AG09319 (cell line): ENCODE measurements around the gene FBLN7.

Experiments used
- DNase-seq: peaks from one replicate; pipeline ENCODE4 v3.0.0-alpha.2; 2010; ENCODE audit warnings: low read depth; ENCODE audit errors: extremely low read depth
- CTCF ChIP-seq: IDR thresholded peaks from 2 replicates; pipeline ENCODE4 v1.5.1; 2011; ENCODE audit warnings: low read depth, mild to moderate bottlenecking, inconsistent platforms, low read length, moderate library complexity

The FBLN7 gene

GRCh38 chr2:112161431-112162145, 23.4 kb downstream of the FBLN7 start:
- no peak for TF ChIP-seq CTCF
- no peak for DNase-seq

GRCh38 chr2:112162341-112162740, 24.2 kb downstream of the FBLN7 start:
- DNase-seq: no peak
- TF ChIP-seq CTCF: no peak

- DNase-seq: no peak
- TF ChIP-seq CTCF: no peak
Observed at GRCh38 chr2:112162956-112163355, 24.8 kb downstream of the FBLN7 start.

GRCh38 chr2:112163541-112163981, 25.4 kb downstream of the FBLN7 start:
- TF ChIP-seq CTCF: no peak
- DNase-seq: no peak

GRCh38 chr2:112164876-112165275, 26.7 kb downstream of the FBLN7 start:
- DNase-seq: no peak
- no peak for TF ChIP-seq CTCF

- DNase-seq: no peak
- TF ChIP-seq CTCF: no peak
Observed at GRCh38 chr2:112165296-112165695, 27.1 kb downstream of the FBLN7 start.

- DNase-seq: no peak
- TF ChIP-seq CTCF: no peak
Observed at GRCh38 chr2:112166806-112167499, 28.8 kb downstream of the FBLN7 start.
